Superior temporal gyrus (tissue), 1 donor: Measurements from ENCODE around the gene OSMR.
A peak's percentile ranks its signal among the peaks of the same experiment; 100 is the strongest.

ENCODE experiments used
- DNase-seq: peaks from one replicate; pipeline ENCODE4 v3.0.0-alpha.2; 2016; ENCODE audit errors: extremely low spot score

OSMR gene

GRCh38 chr5:38871058-38871605 is 25.3 kb downstream of the OSMR start:
- DNase-seq = no peak

DNA sequence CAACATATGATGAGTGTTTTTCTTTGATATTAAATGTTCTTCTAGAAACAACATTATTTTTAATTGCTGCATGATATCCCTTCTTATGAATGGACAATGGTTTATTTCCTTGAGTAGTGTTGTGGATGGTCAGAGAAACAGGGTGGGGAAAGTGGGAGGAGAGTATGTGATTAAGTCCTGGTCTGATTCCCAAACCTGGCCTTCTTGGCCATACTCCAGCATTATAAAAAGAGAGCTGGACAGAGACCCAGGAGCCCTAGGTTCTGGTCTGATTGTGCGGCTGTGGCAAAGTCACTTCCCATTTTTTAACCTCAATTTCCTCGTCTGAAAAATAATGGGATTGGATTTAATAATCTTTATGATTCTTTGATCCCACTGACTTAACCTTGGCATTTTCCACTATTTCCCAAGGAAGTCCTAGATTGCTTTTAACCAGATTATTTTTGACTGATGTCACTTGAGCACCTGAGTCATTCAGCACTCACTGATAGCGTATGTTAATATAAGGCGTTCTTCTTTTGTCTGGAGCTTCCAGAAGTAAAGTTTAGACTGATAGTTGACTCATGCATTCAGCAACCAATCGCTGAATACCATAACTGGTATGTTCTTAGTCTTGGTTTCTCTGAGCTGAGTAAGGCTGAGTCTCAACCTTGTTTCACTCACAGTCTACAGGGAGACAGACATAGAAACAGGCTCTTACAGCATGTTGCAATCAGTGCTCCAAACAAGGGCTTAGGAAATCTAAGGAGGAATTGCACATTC is 26.2 kb downstream of the OSMR start:
- DNase-seq = no peak

DNA sequence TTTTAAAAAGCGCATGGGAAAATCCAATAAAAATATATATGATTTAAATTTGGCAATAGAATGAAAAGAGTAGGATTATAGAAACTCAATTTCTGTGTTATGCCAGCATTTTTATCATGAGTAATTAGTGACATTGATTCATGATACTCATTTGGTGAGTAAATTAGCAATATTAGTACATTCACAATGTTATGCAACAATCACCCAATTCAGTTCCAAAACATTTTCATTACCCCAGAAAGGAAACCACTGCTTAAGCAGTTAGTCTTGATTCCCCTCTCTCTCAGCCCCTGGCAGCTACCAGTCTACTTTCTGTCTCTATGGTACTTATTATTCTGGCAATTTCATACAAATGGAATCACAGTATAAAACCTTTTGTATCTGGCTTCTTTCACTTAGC is 27.0 kb downstream of the OSMR start:
- DNase-seq = no peak

- no peak for DNase-seq
Observed at GRCh38 chr5:38874948-38875456, 29.2 kb downstream of the OSMR start.

GRCh38 chr5:38878391-38879077 is 32.7 kb downstream of the OSMR start:
- DNase-seq = no peak

DNA sequence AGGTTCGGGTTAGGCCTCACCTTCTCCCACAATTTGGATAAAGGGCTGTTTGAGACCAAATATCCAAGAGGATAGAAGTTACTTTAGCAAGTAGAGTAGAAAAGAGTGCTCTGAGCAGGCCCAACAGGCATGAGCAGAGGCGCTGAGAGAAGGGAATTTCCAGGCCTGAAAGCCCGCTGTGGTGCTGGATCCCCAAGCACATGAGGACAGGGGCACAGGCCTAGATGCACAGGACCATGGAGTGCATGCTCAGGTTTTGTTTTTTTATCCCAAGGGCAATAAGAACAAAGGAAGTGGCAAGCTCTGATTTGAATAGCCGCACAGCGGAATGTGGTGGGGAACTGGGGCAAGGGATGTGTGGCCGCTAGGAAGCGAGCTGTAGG is 33.3 kb downstream of the OSMR start:
- DNase-seq = no peak

- DNase-seq = no peak
Observed at GRCh38 chr5:38883842-38884241, 38.0 kb downstream of the OSMR start.

- no peak for DNase-seq
Observed at GRCh38 chr5:38885208-38885607, 39.4 kb downstream of the OSMR start.

DNA sequence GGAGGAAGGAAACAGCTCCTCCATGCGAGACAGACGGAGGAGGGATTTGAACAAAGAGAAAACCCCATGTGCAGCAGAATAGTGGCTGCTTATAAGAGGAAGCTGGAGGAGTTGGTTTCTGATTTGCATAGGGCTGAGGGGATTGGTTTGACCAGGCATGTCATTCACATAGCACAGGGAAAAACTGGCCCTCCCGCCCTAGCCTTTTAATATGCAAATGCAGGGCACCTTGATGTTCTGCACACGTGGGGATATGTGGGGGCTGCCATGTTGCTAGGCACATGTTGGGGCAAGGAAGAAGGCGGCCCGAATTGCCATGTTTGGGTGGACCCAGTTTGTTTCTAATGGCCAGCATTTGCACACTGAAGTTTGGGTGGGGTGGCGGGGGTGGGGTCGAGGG is 42.2 kb downstream of the OSMR start:
- DNase-seq = no peak

- DNase-seq = no peak
Observed at GRCh38 chr5:38889424-38889823, 43.6 kb downstream of the OSMR start.

GRCh38 chr5:38891563-38891962 is 45.8 kb downstream of the OSMR start:
- no peak for DNase-seq

GRCh38 chr5:38892363-38892762 is 46.6 kb downstream of the OSMR start:
- DNase-seq = no peak

DNA sequence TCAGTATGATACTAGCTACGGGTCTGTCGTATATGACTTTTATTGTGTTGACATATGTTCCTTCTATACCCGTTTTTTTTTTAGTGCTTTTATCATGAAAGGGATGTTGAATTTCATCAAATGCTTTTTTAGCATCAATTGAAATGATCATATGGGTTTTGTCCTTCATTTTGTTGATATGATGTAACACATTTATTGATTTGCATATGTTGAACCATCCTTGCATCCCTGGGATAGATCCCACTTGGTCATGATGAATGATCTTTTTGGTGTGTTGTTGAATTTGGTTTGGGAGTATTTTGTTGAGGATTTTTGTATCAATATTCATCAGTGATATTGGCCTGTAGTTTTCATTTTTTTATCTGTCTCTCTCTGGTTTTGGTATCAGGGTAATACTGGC is 50.9 kb downstream of the OSMR start:
- DNase-seq = no peak

DNA sequence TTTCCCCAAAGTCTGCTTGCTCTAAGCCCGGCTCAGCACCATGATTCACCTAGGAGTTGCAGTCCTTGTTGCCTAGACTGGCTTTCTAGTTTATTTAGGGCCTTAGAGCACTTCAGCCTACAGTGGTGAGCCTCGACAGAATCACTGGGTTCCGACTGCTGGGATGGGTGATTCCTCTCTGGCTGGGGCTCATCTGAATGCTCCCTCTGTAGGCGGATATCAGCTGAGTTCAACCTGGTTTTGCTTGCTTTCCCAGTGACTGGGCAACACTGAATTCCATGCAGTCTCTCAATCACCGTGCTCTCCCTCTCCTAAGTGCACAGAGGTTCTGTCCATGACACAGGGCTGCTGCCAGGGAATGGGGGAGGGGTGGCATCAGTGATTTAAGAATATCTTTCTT is 54.1 kb downstream of the OSMR start:
- DNase-seq = no peak

DNA sequence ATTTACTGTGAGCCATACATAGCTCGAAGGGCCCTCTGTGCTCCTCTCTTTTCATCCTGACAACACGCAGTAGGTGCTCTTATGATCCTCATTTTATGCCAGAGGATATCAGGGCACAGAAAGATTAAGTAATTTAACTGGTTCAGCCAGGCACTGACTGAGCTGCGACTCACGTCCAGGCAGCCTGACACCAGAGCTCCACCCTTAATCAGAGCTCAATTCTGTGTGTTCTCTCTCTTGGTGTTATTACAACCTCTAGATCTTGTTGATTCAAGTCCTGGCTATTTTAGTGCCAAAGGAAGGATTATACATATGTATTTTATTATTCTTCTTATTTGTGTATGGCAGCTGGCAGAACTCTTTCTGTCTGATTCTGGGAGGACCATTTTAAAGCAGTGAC is 59.7 kb downstream of the OSMR start:
- DNase-seq = no peak

GRCh38 chr5:38906503-38906902 is 60.7 kb downstream of the OSMR start:
- no peak for DNase-seq

GRCh38 chr5:38911933-38912332 is 66.1 kb downstream of the OSMR start:
- DNase-seq = no peak

DNA sequence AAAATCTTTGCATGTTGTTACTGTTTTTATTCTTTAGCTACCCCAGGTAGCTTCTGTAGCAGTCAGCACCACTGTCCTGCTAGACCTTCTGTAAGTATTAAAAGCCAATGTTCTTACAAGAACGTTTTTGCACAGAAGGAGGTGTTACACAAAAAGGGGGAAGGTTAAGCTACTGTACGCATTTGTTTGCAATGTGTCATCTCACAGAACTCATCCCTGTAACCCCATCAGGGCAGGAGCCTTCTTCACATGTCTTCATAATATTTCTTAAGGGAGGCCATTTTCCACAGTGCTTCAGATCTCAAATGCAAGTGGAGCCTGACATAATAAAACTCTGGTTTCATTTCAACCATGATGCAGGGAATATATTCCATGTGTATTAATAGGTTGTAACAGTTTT is 67.9 kb downstream of the OSMR start:
- DNase-seq = no peak

GRCh38 chr5:38916802-38917201 is 71.0 kb downstream of the OSMR start:
- DNase-seq = no peak

DNA sequence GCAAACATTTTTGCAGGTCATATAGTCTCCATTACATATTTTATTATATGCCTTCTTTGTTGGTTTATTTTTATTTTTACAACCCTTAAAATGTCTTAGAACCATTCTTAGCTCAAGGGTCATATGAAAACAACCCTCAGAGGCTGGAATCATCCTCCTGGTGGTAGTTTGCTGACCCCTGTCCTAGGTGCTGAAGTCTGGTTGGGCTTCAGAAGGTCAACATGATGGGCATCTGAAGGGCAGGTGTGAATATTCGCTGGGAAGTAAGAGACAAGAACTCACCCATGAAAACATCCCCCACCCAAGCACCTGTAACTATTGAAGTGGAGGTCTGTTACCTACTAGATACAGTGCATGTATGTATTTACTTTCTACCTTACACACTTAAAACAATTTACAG is 75.4 kb downstream of the OSMR start:
- DNase-seq = no peak

DNA sequence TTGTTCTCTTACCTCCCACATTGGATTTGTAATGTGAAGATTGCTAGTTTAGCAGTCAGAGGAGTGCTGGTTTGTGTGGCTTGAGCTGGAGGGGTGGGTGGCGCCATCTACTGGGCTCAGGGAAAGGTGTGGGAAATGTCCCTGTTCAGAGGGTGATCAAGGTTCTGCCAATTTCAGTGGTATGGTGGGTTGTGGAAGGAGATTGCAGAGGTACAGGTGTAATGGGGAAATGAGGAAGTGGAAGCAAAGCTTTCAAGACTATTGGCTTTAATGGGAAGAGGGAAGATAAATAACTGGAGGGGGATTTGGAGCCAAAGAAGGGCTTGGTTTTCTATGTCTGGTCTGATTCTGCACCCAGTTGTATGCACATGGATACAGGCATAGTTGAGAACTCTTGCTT is 76.4 kb downstream of the OSMR start:
- DNase-seq = peak; percentile 32

- no peak for DNase-seq
Observed at GRCh38 chr5:38923661-38924451, 78.0 kb downstream of the OSMR start.
